Activated CD8-positive, alpha-beta memory T cell treated with anti-CD3 and anti-CD28 coated beads for 1 hour (primary cell): ENCODE measurements around the gene ADGB.
"Not testable (repeated sequence)": the region's sequence is repeated elsewhere in the genome, so short reads cannot be mapped to it uniquely, and the experiment has no call there.

Source experiments
- DNase-seq, 2 donors: peaks; one replicate each; pipeline ENCODE4 v3.0.0-alpha.2; 2020; ENCODE audit warnings: low read depth in 1 of 2; ENCODE audit errors: extremely low read depth in 1 of 2

The ADGB gene

GRCh38 chr6:146753306-146753705, 154.5 kb downstream of the ADGB start:
- DNase-seq, result no peak

- no peak for DNase-seq
Observed at GRCh38 chr6:146767632-146768031, 168.9 kb downstream of the ADGB start.

GRCh38 chr6:146768722-146769121, 169.9 kb downstream of the ADGB start:
- no peak for DNase-seq

- no peak for DNase-seq
Observed at GRCh38 chr6:146770275-146770964, 171.6 kb downstream of the ADGB start.

GRCh38 chr6:146770965-146771735, 172.4 kb downstream of the ADGB start:
- DNase-seq, result no peak

GRCh38 chr6:146775220-146775619, 176.4 kb downstream of the ADGB start:
- DNase-seq, result no peak

GRCh38 chr6:146781836-146782235, 183.1 kb downstream of the ADGB start:
- no peak for DNase-seq

- no peak for DNase-seq
Observed at GRCh38 chr6:146785001-146785585, 186.3 kb downstream of the ADGB start.

- DNase-seq, result no peak
Observed at GRCh38 chr6:146787876-146788508, 189.2 kb downstream of the ADGB start.

- DNase-seq, result no peak
Observed at GRCh38 chr6:146790561-146791091, 191.9 kb downstream of the ADGB start.

- DNase-seq, result no peak
Observed at GRCh38 chr6:146791930-146792329, 193.2 kb downstream of the ADGB start.

GRCh38 chr6:146793218-146793617, 194.4 kb downstream of the ADGB start:
- not testable (repeated sequence) for DNase-seq

GRCh38 chr6:146795479-146796133, 196.8 kb downstream of the ADGB start:
- DNase-seq, result no peak

- not testable (repeated sequence) for DNase-seq
Observed at GRCh38 chr6:146803167-146803566, 204.4 kb downstream of the ADGB start.

- no peak for DNase-seq
Observed at GRCh38 chr6:146803601-146804000, 204.8 kb downstream of the ADGB start.

GRCh38 chr6:146805546-146806325, 207.0 kb downstream of the ADGB start:
- DNase-seq, result no peak

- not testable (repeated sequence) for DNase-seq
Observed at GRCh38 chr6:146809014-146809413, 210.2 kb downstream of the ADGB start.

GRCh38 chr6:146812811-146813321, 214.1 kb downstream of the ADGB start:
- DNase-seq, result not testable (repeated sequence)

- DNase-seq, result no peak
Observed at GRCh38 chr6:146813554-146813953, 214.8 kb downstream of the ADGB start.
